H1 (cell line): ENCODE results near the gene DIDO1. TPM values are rescaled to one million over a fixed set of nuclear protein-coding genes. Genes with fewer than 3 reads are reported as not detected.

Experiments
- CTCF ChIA-PET: fragments of 300-600 bp; sonication (Branson Sonifier 250); formaldehyde crosslinking; loops from one replicate; lab custom pipeline; 2021; ENCODE audit not compliant: partially characterized antibody; lab: Charles Lee
- POLR2A ChIA-PET: fragments of 300-600 bp; sonication (Branson Sonifier 250); formaldehyde crosslinking; loops from one replicate; lab custom pipeline; 2021; ENCODE audit warnings: inconsistent platforms; ENCODE audit not compliant: partially characterized antibody; lab: Charles Lee
- DNase-seq, 2 experiments: peaks; one replicate each; pipeline versions ENCODE4 v3.0.0 to v3.0.0-alpha.2; 2010 to 2022; ENCODE audit warnings: low spot score in 2 of 2, low read depth in 1 of 2, mixed read lengths in 1 of 2
- FAIRE-seq: peaks from 2 replicates; lab custom pipeline; 2011; peaks lifted over from hg19 to GRCh38; lab: Jason Lieb, UNC
- H2AFZ ChIP-seq: 2 replicates; pipeline ENCODE4 v1.8.1; 2012; ENCODE audit warnings: low read length, inconsistent platforms
- H2AK5ac ChIP-seq: 2 replicates; pipeline ENCODE4 v1.6.1; 2013; ENCODE audit warnings: low read depth, low read length
- H2BK120ac ChIP-seq: replicated peaks from 2 replicates; pipeline ENCODE3; 2013; ENCODE audit warnings: low read depth, low read length, inconsistent platforms
- H2BK12ac ChIP-seq: 2 replicates; pipeline ENCODE4 v1.6.1; 2013; ENCODE audit warnings: low read depth, low read length
- H2BK15ac ChIP-seq: 2 replicates; pipeline ENCODE4 v1.6.1; 2013; ENCODE audit warnings: low read length
- H2BK20ac ChIP-seq: 2 replicates; pipeline ENCODE4 v1.6.1; 2013; ENCODE audit warnings: low read length
- H2BK5ac ChIP-seq: 2 replicates; pipeline ENCODE4 v1.6.1; 2013; ENCODE audit warnings: low read depth, low read length
- H3K14ac ChIP-seq: 2 replicates; pipeline ENCODE4 v1.6.1; 2013; ENCODE audit warnings: inconsistent platforms; ENCODE audit not compliant: insufficient read length
- H3K18ac ChIP-seq: 2 replicates; pipeline ENCODE4 v1.6.1; 2013; ENCODE audit warnings: low read length; ENCODE audit errors: extremely low read depth
- H3K23ac ChIP-seq: 2 replicates; pipeline ENCODE4 v1.6.1; 2013; ENCODE audit warnings: inconsistent platforms; ENCODE audit not compliant: insufficient read length
- H3K23me2 ChIP-seq: 2 replicates; pipeline ENCODE4 v1.6.1; 2013; ENCODE audit warnings: low read depth, low read length
- H3K27ac ChIP-seq: 2 replicates; pipeline ENCODE4 v1.6.1; 2011; ENCODE audit warnings: low read depth, low read length, inconsistent platforms
- H3K27me3 ChIP-seq, 4 experiments: replicated peaks in 1 of 4; 1 replicate in 1 of 4; 2 replicates in 3 of 4; pipeline versions ENCODE4 v1.6.1 to v1.8.1; 2011 to 2013; ENCODE audit warnings: low read length in 3 of 4, mild to moderate bottlenecking in 3 of 4, inconsistent platforms in 2 of 4, mixed read lengths in 2 of 4, moderate library complexity in 1 of 4; ENCODE audit not compliant: control insufficient read depth in 3 of 4, insufficient read depth in 3 of 4; ENCODE audit errors: extremely low read depth in 1 of 4
- H3K36me3 ChIP-seq, 4 experiments: 2 replicates each; pipeline versions ENCODE4 v1.6.1 to v1.8.1; 2011 to 2013; ENCODE audit warnings: mild to moderate bottlenecking in 4 of 4, low read length in 3 of 4, moderate library complexity in 2 of 4, control low read depth in 1 of 4, inconsistent platforms in 1 of 4; ENCODE audit not compliant: insufficient read depth in 4 of 4, control insufficient read depth in 2 of 4
- H3K4ac ChIP-seq: replicated peaks from 2 replicates; pipeline ENCODE3; 2013; ENCODE audit warnings: low read length, low read depth, mixed read lengths, inconsistent platforms; ENCODE audit not compliant: insufficient read length
- H3K4me1 ChIP-seq, 4 experiments: replicated peaks in 1 of 4; 1 replicate in 1 of 4; 2 replicates in 3 of 4; pipeline versions ENCODE4 v1.6.1 to v1.8.1; 2011 to 2013; ENCODE audit warnings: low read length in 3 of 4, inconsistent platforms in 2 of 4, mixed read lengths in 1 of 4; ENCODE audit not compliant: insufficient read depth in 4 of 4, control insufficient read depth in 3 of 4
- H3K4me2 ChIP-seq, 2 experiments: 2 replicates each; pipeline versions ENCODE4 v1.6.1 to v1.8.1; 2011 to 2013; ENCODE audit warnings: low read depth in 2 of 2, low read length in 2 of 2, control low read depth in 1 of 2, inconsistent platforms in 1 of 2, mild to moderate bottlenecking in 1 of 2; ENCODE audit not compliant: insufficient read depth in 1 of 2
- H3K4me3 ChIP-seq, 4 experiments: fragments of 200-600, 300-600 bp in 1 of 4; sonication (generic), shearing (Covaris generic), sonication (Bioruptor Twin) in 1 of 4; 2 replicates each; pipeline versions ENCODE4 v1.5.1 to v1.8.1; 2011 to 2016; ENCODE audit warnings: low read length in 4 of 4, low read depth in 3 of 4, control low read depth in 2 of 4, inconsistent platforms in 2 of 4, mild to moderate bottlenecking in 2 of 4, mixed read lengths in 1 of 4, moderate library complexity in 1 of 4; ENCODE audit not compliant: insufficient read depth in 2 of 4; ENCODE audit errors: extremely low read depth in 1 of 4
- H3K56ac ChIP-seq: replicated peaks from 2 replicates; pipeline ENCODE3; 2013; ENCODE audit warnings: low read depth, mild to moderate bottlenecking, mixed read lengths, low read length, inconsistent platforms; ENCODE audit not compliant: insufficient read length
- H3K79me1 ChIP-seq: 2 replicates; pipeline ENCODE4 v1.6.1; 2013; ENCODE audit warnings: low read depth, low read length, control low read depth
- H3K79me2 ChIP-seq, 2 experiments: 2 replicates each; pipeline versions ENCODE4 v1.6.1 to v1.8.1; 2012 to 2013; ENCODE audit warnings: low read length in 2 of 2, mild to moderate bottlenecking in 2 of 2, inconsistent platforms in 1 of 2; ENCODE audit not compliant: insufficient read depth in 2 of 2, control insufficient read depth in 1 of 2
- H3K9ac ChIP-seq, 4 experiments: replicated peaks in 1 of 4; 1 replicate in 1 of 4; 2 replicates in 3 of 4; pipeline versions ENCODE4 v1.6.1 to v1.8.1; 2011 to 2013; ENCODE audit warnings: low read depth in 3 of 4, low read length in 3 of 4, control low read depth in 2 of 4, mild to moderate bottlenecking in 2 of 4, moderate library complexity in 2 of 4, inconsistent platforms in 1 of 4; ENCODE audit errors: extremely low read depth in 1 of 4
- H3K9me3 ChIP-seq, 2 experiments: 2 replicates each; pipeline versions ENCODE4 v1.6.1 to v1.8.1; 2012 to 2013; ENCODE audit warnings: mild to moderate bottlenecking in 2 of 2, moderate library complexity in 2 of 2, control low read depth in 1 of 2, inconsistent platforms in 1 of 2, low read depth in 1 of 2, low read length in 1 of 2, mixed read lengths in 1 of 2; ENCODE audit not compliant: insufficient read depth in 2 of 2
- H4K20me1 ChIP-seq, 2 experiments: replicated peaks in 1 of 2; 2 replicates each; pipeline versions ENCODE3 to v1.8.1; 2011 to 2013; ENCODE audit warnings: inconsistent platforms in 2 of 2, low read length in 2 of 2, mild to moderate bottlenecking in 1 of 2; ENCODE audit not compliant: insufficient read depth in 2 of 2, control insufficient read depth in 1 of 2
- H4K5ac ChIP-seq: 2 replicates; pipeline ENCODE4 v1.6.1; 2013; ENCODE audit warnings: low read length, low read depth, mixed read lengths, inconsistent platforms; ENCODE audit not compliant: insufficient read length
- H4K8ac ChIP-seq: 2 replicates; pipeline ENCODE4 v1.8.0; 2013; ENCODE audit warnings: mild to moderate bottlenecking, moderate library complexity, low read length, inconsistent platforms; ENCODE audit not compliant: insufficient read depth; ENCODE audit errors: extremely low read depth
- H4K91ac ChIP-seq: replicated peaks from 2 replicates; pipeline ENCODE3; 2013; ENCODE audit warnings: low read length, mixed read lengths, inconsistent platforms; ENCODE audit not compliant: insufficient read length
- BRCA1 ChIP-seq: IDR thresholded peaks from 2 replicates; pipeline ENCODE4 v1.6.1; 2012; ENCODE audit warnings: low read depth, low read length, improper control_type of control experiment
- CBX5 ChIP-seq: fragments of 300-800, 300-1000 bp; sonication (generic); IDR thresholded peaks from 2 replicates; pipeline ENCODE4 v1.7.1; 2016; ENCODE audit warnings: antibody characterized with exemption, low read length, low read depth
- CREB1 ChIP-seq: IDR thresholded peaks from 2 replicates; pipeline ENCODE4 v1.6.1; 2012; ENCODE audit warnings: inconsistent platforms
- FOSL1 ChIP-seq: IDR thresholded peaks from 2 replicates; pipeline ENCODE4 v1.6.1; 2011; ENCODE audit warnings: mild to moderate bottlenecking, low read depth, low read length, moderate library complexity; ENCODE audit not compliant: insufficient read depth
- KDM1A ChIP-seq: fragments of 200-600, 300-600 bp; sonication (generic); IDR thresholded peaks from 2 replicates; pipeline ENCODE4 v1.7.1; 2016; ENCODE audit warnings: mild to moderate bottlenecking, low read length, borderline replicate concordance
- NANOG ChIP-seq: IDR thresholded peaks from 2 replicates; pipeline ENCODE4 v1.6.1; 2011; ENCODE audit warnings: low read length, low read depth, mild to moderate bottlenecking, inconsistent platforms; ENCODE audit not compliant: insufficient read depth, poor library complexity, severe bottlenecking
- NRF1 ChIP-seq: IDR thresholded peaks from 2 replicates; pipeline ENCODE4 v1.6.1; 2011; ENCODE audit warnings: mild to moderate bottlenecking, low read depth, low read length, improper control_type of control experiment
- PHF8 ChIP-seq: fragments of 200-600 bp; sonication (generic); conservative IDR thresholded peaks from 2 replicates; pipeline ENCODE4 v1.7.1; 2012; ENCODE audit warnings: low read depth, mild to moderate bottlenecking, inconsistent platforms, low read length, moderate library complexity
- POLR2A ChIP-seq, 2 experiments: IDR thresholded peaks; 1 replicate in 1 of 2; 2 replicates in 1 of 2; pipeline ENCODE4 v1.6.1; 2011; ENCODE audit warnings: low read depth in 2 of 2, low read length in 2 of 2, mild to moderate bottlenecking in 2 of 2; ENCODE audit errors: control extremely low read depth in 1 of 2
- TBP ChIP-seq: IDR thresholded peaks from 2 replicates; pipeline ENCODE4 v1.6.1; 2011; ENCODE audit warnings: low read depth, low read length, improper control_type of control experiment
- ZNF274 ChIP-seq: IDR thresholded peaks from 2 replicates; pipeline ENCODE4 v1.7.0; 2012; ENCODE audit warnings: low read length, borderline replicate concordance; ENCODE audit errors: extremely low read depth
- WGBS, 2 experiments: shearing (Covaris generic) in 1 of 2; methylation state at CpG; one replicate each; pipeline versions ENCODE4 v1.1.6 to v1.1.7; 2013 to 2015; ENCODE audit warnings: low lambda C conversion rate in 2 of 2, mixed read lengths in 2 of 2, inconsistent platforms in 1 of 2, low coverage in 1 of 2, missing lambda C conversion rate in 1 of 2; ENCODE audit not compliant: insufficient replicate concordance in 2 of 2, insufficient coverage in 1 of 2, insufficient read length in 1 of 2; ENCODE audit errors: extremely low coverage in 1 of 2, missing lambda C conversion rate in 1 of 2; 5-methylcytosine and 5-hydroxymethylcytosine counted together
- polyA plus RNA-seq, 7 experiments: library from polyadenylated mRNA; depleted of rRNA in 3 of 7; stranded (reverse) in 5 of 7; unstranded in 2 of 7; fragments of >200 nt in 5 of 7; fragments of 200-250 nt in 2 of 7; gene quantifications; 1 replicate in 5 of 7; 2 replicates in 1 of 7; 4 replicates in 1 of 7; pipeline versions ENCODE4 v1.2.1 to v1.2.3, GENCODE V29; 2011 to 2013; ENCODE audit warnings: missing spikeins in 2 of 7, mixed read lengths in 2 of 7
- total RNA-seq: library from RNA; stranded (reverse); fragmentation: NEBNext Ultra II Directional; extraction: Animal tissue kit (Norgen Biotek cat#: 25700); gene quantifications from 2 replicates; pipeline ENCODE4 v1.2.1, GENCODE V29; 2021

Gene DIDO1
- total and polyA plus RNA-seq, 2 of the 8 experiments (the other 6 are each of a cell fraction or from before 2014, with no cell fraction given) = 53.6 to 82.8 TPM

GRCh38 chr20:62938105-62938888 is 12.0 kb upstream of the DIDO1 start, which contains the start of gene GID8:
GID8 (plus strand) TSS chr20:62938147; CDS start chr20:62941503, 3,356 bp downstream.
- CTCF ChIA-PET = interaction anchor here (1.1 to 3.3 kb wide), 5 partner anchors 11 to 39 kb away, joined by 3 to 22 read pairs (median 6); partner anchors contain the start of gene DIDO1
- no peak within 1 kb of the TSS for H2BK20ac ChIP-seq
- peak within 1 kb of the TSS; percentile 100 for H4K8ac ChIP-seq
- no peak for DNase-seq
- no peak within 1 kb of the TSS for H2BK15ac ChIP-seq
- H3K23me2 ChIP-seq = peaks cover 14% of the 10 kb centered on the region
- POLR2A ChIA-PET = interaction anchor here (0.6 to 19.4 kb wide), 24 partner anchors 10 to 149 kb away, joined by 3 to 363 read pairs (median 5); partner anchors contain the start of genes BHLHE23, DIDO1, SLC17A9 and TCFL5
- H3K9ac ChIP-seq = peak within 1 kb of the TSS; percentile 96 to 99 (median 98)
- peak within 1 kb of the TSS; percentile 95 for H3K27ac ChIP-seq
- peak within 1 kb of the TSS; percentile 88 for H3K18ac ChIP-seq
- peak within 1 kb of the TSS; percentile 40 for H3K14ac ChIP-seq
- peaks cover 3 to 21% (median 11%) of the 10 kb centered on the region in 4 experiments for H3K4me1 ChIP-seq
- no peaks in the 10 kb centered on the region for H3K9me3 ChIP-seq
- H3K27me3 ChIP-seq = no peaks in the 10 kb centered on the region
- no peak within 1 kb of the TSS for H2BK120ac ChIP-seq
- peaks cover 30 to 32% of the 10 kb centered on the region in 2 experiments for H4K20me1 ChIP-seq
- H3K4me3 ChIP-seq = peak within 1 kb of the TSS; percentile 89 to 98 (median 94)
- peak within 1 kb of the TSS; percentile 99 for H4K91ac ChIP-seq
- WGBS, 2 experiments = 2% methylated on average over 59 of the region's 79 CpGs; no CpG with 5 or more reads in 1 of the 2 experiments
- peaks cover 4% of the 10 kb centered on the region for H3K79me1 ChIP-seq
- no peak within 1 kb of the TSS for H3K23ac ChIP-seq
- H4K5ac ChIP-seq = peak within 1 kb of the TSS; percentile 98
- H3K4me2 ChIP-seq = peak within 1 kb of the TSS; percentile 85 to 86
- H3K4ac ChIP-seq = peak within 1 kb of the TSS; percentile 99
- peak within 1 kb of the TSS; percentile 99 for H2BK5ac ChIP-seq
- peaks cover 9 to 39% (median 14%) of the 10 kb centered on the region in 4 experiments for H3K36me3 ChIP-seq
- peaks cover 69 to 92% of the 10 kb centered on the region in 2 experiments for H3K79me2 ChIP-seq
- FAIRE-seq = no peak
- peak within 1 kb of the TSS; percentile 95 for H2BK12ac ChIP-seq
- H3K56ac ChIP-seq = peak within 1 kb of the TSS; percentile 92
- no peak within 1 kb of the TSS for H2AFZ ChIP-seq
- H2AK5ac ChIP-seq = peak within 1 kb of the TSS; percentile 91; the same call in 1 of the 2 replicates
- TF ChIP-seq CBX5 (no peak), NANOG (no peak), KDM1A (no peak), CREB1 (no peak), NRF1 (no peak), ZNF274 (no peak), BRCA1 (no peak), PHF8 (no peak; the same call in 1 of the 2 replicates), POLR2A (IDR thresholded peaks at IDR 0.05; ENCODE audit: control extremely low read depth in 1 of 2, low read depth in 2 of 2, low read length in 2 of 2) (no peak), FOSL1 (no peak), TBP (no peak)
